HG02642 (cell line): Measurements from ENCODE around the gene TRABD2B.

Experiments
- ATAC-seq: cut with Tn5 transposase; IDR thresholded peaks from one replicate; pipeline ENCODE4 v1.9.1; 2021; ENCODE audit warnings: mild to moderate bottlenecking; ENCODE audit not compliant: unreplicated experiment, poor library complexity

The TRABD2B gene

DNA sequence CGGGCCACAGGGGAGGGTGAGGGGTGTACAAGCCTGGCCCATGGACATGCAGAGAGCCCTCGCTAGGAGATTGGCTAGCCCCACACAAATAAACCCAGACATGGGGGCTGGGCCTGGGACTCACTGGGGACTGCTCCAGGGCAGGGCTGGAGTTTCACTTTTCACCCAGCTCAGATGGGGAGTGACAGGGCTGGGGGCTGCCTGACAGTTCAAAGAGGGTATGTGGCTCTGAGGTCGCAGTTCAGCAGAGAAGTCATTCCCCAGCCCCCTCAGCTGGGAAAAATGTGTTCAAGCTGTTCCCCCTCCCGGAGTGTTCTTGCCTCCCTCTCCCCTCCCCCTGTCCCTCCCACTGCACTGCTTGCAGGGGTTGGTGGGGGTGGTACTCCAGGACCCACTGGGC, 277.1 kb downstream of the TRABD2B start:
- ATAC-seq, result no peak

GRCh38 chr1:47717341-47717740, 279.8 kb downstream of the TRABD2B start:
- no peak for ATAC-seq

DNA sequence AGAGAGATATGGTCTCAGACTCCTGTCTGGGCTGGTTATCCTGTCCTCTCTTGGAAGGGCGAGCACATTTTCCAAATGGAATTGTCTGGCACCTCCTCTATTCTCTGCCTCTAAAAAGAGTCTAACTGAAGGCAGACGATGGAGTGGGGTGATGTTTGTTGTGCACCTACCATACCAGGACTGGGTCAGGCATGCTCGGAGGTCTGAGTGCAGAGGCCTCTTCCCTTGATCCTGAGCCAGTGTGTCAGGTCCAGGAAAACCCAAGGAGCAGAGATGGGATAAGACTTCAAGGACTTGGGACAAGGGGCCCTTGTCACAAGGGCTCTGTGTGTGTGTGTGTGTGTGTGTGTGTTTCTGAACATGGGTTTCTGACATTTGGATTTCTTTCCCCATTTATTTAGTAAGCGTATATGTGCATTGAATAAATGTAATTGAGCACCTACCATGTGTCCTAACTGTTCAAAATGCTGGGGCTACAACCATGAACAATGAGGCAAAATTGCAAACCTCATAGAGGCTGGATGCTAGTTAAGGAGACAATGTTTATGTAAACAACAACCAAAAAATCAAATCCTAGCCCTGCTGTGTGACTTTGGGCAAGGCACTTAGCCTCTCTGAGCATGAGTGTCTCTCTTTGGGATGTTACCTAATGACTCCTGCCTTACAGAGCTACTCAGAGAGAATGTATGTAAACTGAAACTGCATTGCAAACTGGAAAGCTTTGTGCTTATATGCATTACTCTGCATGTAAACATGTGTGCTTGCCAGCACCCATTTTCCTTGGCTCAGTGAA, 283.0 kb downstream of the TRABD2B start:
- ATAC-seq, result no peak

GRCh38 chr1:47713333-47713953, 283.7 kb downstream of the TRABD2B start:
- ATAC-seq, result no peak

DNA sequence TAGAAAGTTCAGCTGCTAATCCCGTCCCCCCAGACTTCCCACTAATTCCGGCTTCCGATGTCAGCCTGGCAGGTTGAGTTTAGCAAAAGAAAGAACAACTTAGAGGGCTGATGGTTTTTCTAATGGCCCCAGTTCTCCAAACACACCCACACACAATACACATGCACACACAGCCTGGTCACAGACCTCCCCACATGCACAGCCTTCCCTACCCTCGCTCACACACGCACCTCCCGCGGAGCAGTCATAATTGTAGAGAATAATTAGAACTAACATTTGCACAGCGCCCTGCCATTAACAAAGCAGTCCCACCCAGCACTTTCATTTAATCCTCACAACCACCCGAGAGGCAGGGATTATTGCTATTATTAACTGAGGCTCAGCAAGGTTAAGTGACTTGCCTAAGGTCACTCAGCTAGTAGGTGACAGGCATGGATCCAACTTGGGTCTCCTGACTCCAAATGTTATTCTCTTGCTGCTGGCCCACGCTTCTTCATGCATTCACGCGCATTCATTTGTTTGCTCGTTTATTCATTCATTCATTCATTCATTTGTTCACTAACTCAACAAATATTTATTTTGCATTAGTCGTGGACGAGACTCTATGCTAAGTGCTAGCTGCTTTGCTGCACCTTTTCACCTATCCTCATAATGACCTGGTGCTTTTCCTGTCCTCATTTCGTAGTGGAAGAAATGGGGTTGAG, 284.4 kb downstream of the TRABD2B start:
- ATAC-seq, result no peak

GRCh38 chr1:47711848-47712492, 285.2 kb downstream of the TRABD2B start:
- ATAC-seq, result no peak

- ATAC-seq, result no peak
These were observed 285.9 kb downstream of the TRABD2B start for GRCh38 chr1:47711184-47711847.
